NCI-H82 (cell line): ENCODE data around the gene MTCL3.
"Not testable (repeated sequence)": the region's sequence is repeated elsewhere in the genome, so short reads cannot be mapped to it uniquely, and the experiment has no call there.

Source experiments
- DNase-seq: peaks from one replicate; lab custom pipeline; 2025; lab: John Stamatoyannopoulos, UW

MTCL3 gene

GRCh38 chr6:127428562-127428961, 90.6 kb downstream of the MTCL3 start:
- DNase-seq = not testable (repeated sequence)

GRCh38 chr6:127423921-127424320, 95.2 kb downstream of the MTCL3 start:
- no peak for DNase-seq
